SJSA1 (cell line): ENCODE measurements around the gene HOXD10. TPM values are rescaled to one million over a fixed set of nuclear protein-coding genes. Genes with fewer than 3 reads are reported as not detected.

Source experiments
- DNase-seq, 2 experiments: peaks; one replicate each; pipeline ENCODE4 v3.0.0-alpha.2; 2015 to 2020; ENCODE audit warnings: low spot score in 2 of 2, low read depth in 1 of 2
- H3K27ac ChIP-seq: fragments of 250-450 bp; sonication (Bioruptor Pico); 2 replicates; pipeline ENCODE4 v1.5.1; 2020; ENCODE audit warnings: mild to moderate bottlenecking, moderate library complexity
- H3K27me3 ChIP-seq: fragments of 250-450 bp; sonication (Bioruptor Pico); replicated peaks from 2 replicates; pipeline ENCODE4 v1.5.1; 2020; ENCODE audit warnings: mild to moderate bottlenecking, moderate library complexity
- H3K36me3 ChIP-seq: fragments of 250-450 bp; sonication (Bioruptor Pico); 2 replicates; pipeline ENCODE4 v1.5.1; 2020; ENCODE audit warnings: mild to moderate bottlenecking
- H3K4me1 ChIP-seq: fragments of 250-450 bp; sonication (Bioruptor Pico); replicated peaks from 2 replicates; pipeline ENCODE4 v1.6.1; 2021; ENCODE audit warnings: mild to moderate bottlenecking
- H3K4me3 ChIP-seq: fragments of 250-450 bp; sonication (Bioruptor Pico); 2 replicates; pipeline ENCODE4 v1.5.1; 2020; ENCODE audit warnings: mild to moderate bottlenecking
- H3K9me3 ChIP-seq: fragments of 250-450 bp; sonication (Bioruptor Pico); replicated peaks from 2 replicates; pipeline ENCODE4 v1.5.1; 2020; ENCODE audit warnings: mild to moderate bottlenecking
- total RNA-seq: library from RNA; depleted of rRNA; stranded (reverse); fragments of >200 nt; shearing (Covaris generic); gene quantifications from 2 replicates; pipeline ENCODE4 v1.2.3, GENCODE V29; 2014; rRNA removed

HOXD10 gene
- total RNA-seq = not detected in 2 replicates

- H3K27ac ChIP-seq = no peak within 1 kb of the TSS
- H3K4me3 ChIP-seq = no peak within 1 kb of the TSS
- DNase-seq = no peak
- no peaks in the 10 kb centered on the region; the same call in 1 of the 2 replicates for H3K4me1 ChIP-seq
- no peaks in the 10 kb centered on the region for H3K36me3 ChIP-seq
- H3K27me3 ChIP-seq = peaks cover 63% of the 10 kb centered on the region
- H3K9me3 ChIP-seq = no peaks in the 10 kb centered on the region
These were observed at the start of gene HOXD10 for GRCh38 chr2:176115883-176116813. Gene HOXD10 (plus strand): TSS chr2:176116778. CDS start chr2:176116834, 56 bp downstream.

GRCh38 chr2:176067589-176068418 lies 48.8 kb upstream of the HOXD10 start:
- Histone ChIP-seq H3K9me3 (no peaks in the 10 kb centered on the region), H3K4me1 (no peaks in the 10 kb centered on the region), H3K36me3 (no peaks in the 10 kb centered on the region), H3K27me3 (peaks cover 12% of the 10 kb centered on the region), H3K27ac (no peak overlapping the region), H3K4me3 (no peak overlapping the region)
- DNase-seq = no peak

- peaks cover 12% of the 10 kb centered on the region for H3K27me3 ChIP-seq
- H3K9me3 ChIP-seq = no peaks in the 10 kb centered on the region; the same call in 1 of the 2 replicates
- no peaks in the 10 kb centered on the region for H3K36me3 ChIP-seq
- no peak overlapping the region for H3K4me3 ChIP-seq
- no peaks in the 10 kb centered on the region for H3K4me1 ChIP-seq
- no peak overlapping the region for H3K27ac ChIP-seq
- no peak for DNase-seq
These were observed 48.2 kb upstream of the HOXD10 start for GRCh38 chr2:176068419-176068832.

- no peak for DNase-seq
- Histone ChIP-seq H3K27me3 (peaks cover 29% of the 10 kb centered on the region), H3K9me3 (no peaks in the 10 kb centered on the region; the same call in 1 of the 2 replicates), H3K4me1 (no peaks in the 10 kb centered on the region), H3K4me3 (no peak overlapping the region), H3K36me3 (no peaks in the 10 kb centered on the region), H3K27ac (no peak overlapping the region)
These were observed 45.0 kb upstream of the HOXD10 start for GRCh38 chr2:176071330-176072291.

GRCh38 chr2:176072292-176072669 lies 44.3 kb upstream of the HOXD10 start:
- H3K9me3 ChIP-seq = no peaks in the 10 kb centered on the region; the same call in 1 of the 2 replicates
- H3K27me3 ChIP-seq = peaks cover 36% of the 10 kb centered on the region
- no peak overlapping the region for H3K27ac ChIP-seq
- H3K36me3 ChIP-seq = no peaks in the 10 kb centered on the region
- no peak for DNase-seq
- no peaks in the 10 kb centered on the region for H3K4me1 ChIP-seq
- no peak overlapping the region for H3K4me3 ChIP-seq

- no peaks in the 10 kb centered on the region for H3K4me1 ChIP-seq
- H3K27me3 ChIP-seq = peaks cover 43% of the 10 kb centered on the region
- no peak overlapping the region for H3K4me3 ChIP-seq
These were observed 43.4 kb upstream of the HOXD10 start for GRCh38 chr2:176072951-176073904.

GRCh38 chr2:176074919-176075425 lies 41.6 kb upstream of the HOXD10 start:
- H3K4me1 ChIP-seq = peaks cover 8% of the 10 kb centered on the region
- peaks cover 4% of the 10 kb centered on the region; the same call in 1 of the 2 replicates for H3K9me3 ChIP-seq
- no peaks in the 10 kb centered on the region for H3K36me3 ChIP-seq
- H3K27ac ChIP-seq = no peak overlapping the region
- no peak for DNase-seq
- H3K4me3 ChIP-seq = no peak overlapping the region
- peaks cover 60% of the 10 kb centered on the region for H3K27me3 ChIP-seq

More at GRCh38 chr2:176072951-176073904, 43.4 kb upstream of the HOXD10 start:
- H3K9me3 ChIP-seq = no peaks in the 10 kb centered on the region; the same call in 1 of the 2 replicates
- no peak overlapping the region for H3K27ac ChIP-seq
- H3K36me3 ChIP-seq = no peaks in the 10 kb centered on the region
- no peak for DNase-seq

- H3K4me3 ChIP-seq = no peak overlapping the region
- peaks cover 11% of the 10 kb centered on the region for H3K4me1 ChIP-seq
- H3K9me3 ChIP-seq = peaks cover 6% of the 10 kb centered on the region; the same call in 1 of the 2 replicates
- no peaks in the 10 kb centered on the region for H3K36me3 ChIP-seq
- peaks cover 62% of the 10 kb centered on the region for H3K27me3 ChIP-seq
- no peak for DNase-seq
- no peak overlapping the region for H3K27ac ChIP-seq
These were observed 41.1 kb upstream of the HOXD10 start for GRCh38 chr2:176075481-176075880.

GRCh38 chr2:176076063-176076462 lies 40.5 kb upstream of the HOXD10 start:
- Histone ChIP-seq H3K27me3 (peaks cover 68% of the 10 kb centered on the region), H3K4me1 (peaks cover 13% of the 10 kb centered on the region), H3K36me3 (no peaks in the 10 kb centered on the region), H3K9me3 (peaks cover 11% of the 10 kb centered on the region), H3K27ac (no peak overlapping the region), H3K4me3 (no peak overlapping the region)
- no peak for DNase-seq

- peaks cover 75% of the 10 kb centered on the region for H3K27me3 ChIP-seq
- H3K27ac ChIP-seq = no peak overlapping the region
- peaks cover 13% of the 10 kb centered on the region for H3K4me1 ChIP-seq
- no peak overlapping the region for H3K4me3 ChIP-seq
- H3K9me3 ChIP-seq = peaks cover 19% of the 10 kb centered on the region
- DNase-seq = no peak
- no peaks in the 10 kb centered on the region for H3K36me3 ChIP-seq
These were observed 39.8 kb upstream of the HOXD10 start for GRCh38 chr2:176076796-176077195.

- Histone ChIP-seq H3K27me3 (peaks cover 86% of the 10 kb centered on the region), H3K4me1 (peaks cover 13% of the 10 kb centered on the region), H3K4me3 (no peak overlapping the region), H3K27ac (no peak overlapping the region), H3K36me3 (no peaks in the 10 kb centered on the region), H3K9me3 (peaks cover 31% of the 10 kb centered on the region)
- DNase-seq = no peak
These were observed 37.9 kb upstream of the HOXD10 start for GRCh38 chr2:176078541-176079284.
